ENCODE results near the gene C5orf22. TPM values are rescaled to one million over a fixed set of nuclear protein-coding genes. Genes with fewer than 3 reads are reported as not detected.

Gene C5orf22
- total and polyA plus RNA-seq, 3 donors from 2014 or later = 11.0 to 15.0 (median 14.4) TPM

- Histone ChIP-seq H3K4me3 (peak overlapping the region in 1 of 2 donors; percentile 77), H3K9me3 (no peaks in the 10 kb centered on the region), H3K27ac (no peak overlapping the region), H3K4me1 (peaks cover 15% of the 10 kb centered on the region), H3K27me3 (no peaks in the 10 kb centered on the region), H3K36me3 (ENCODE audit: low read depth, missing control alignments) (no peaks in the 10 kb centered on the region)
- intact Hi-C loops (cut with DNase I; ENCODE audit: low total_unique reads) = no loop called here
- 65 to 73% methylated on average over 9 of the region's 9 CpGs for WGBS, 2 donors
- no peak for TF ChIP-seq POLR2A (IDR thresholded peaks at IDR 0.05)
- TF ChIP-seq, protein P1, sequence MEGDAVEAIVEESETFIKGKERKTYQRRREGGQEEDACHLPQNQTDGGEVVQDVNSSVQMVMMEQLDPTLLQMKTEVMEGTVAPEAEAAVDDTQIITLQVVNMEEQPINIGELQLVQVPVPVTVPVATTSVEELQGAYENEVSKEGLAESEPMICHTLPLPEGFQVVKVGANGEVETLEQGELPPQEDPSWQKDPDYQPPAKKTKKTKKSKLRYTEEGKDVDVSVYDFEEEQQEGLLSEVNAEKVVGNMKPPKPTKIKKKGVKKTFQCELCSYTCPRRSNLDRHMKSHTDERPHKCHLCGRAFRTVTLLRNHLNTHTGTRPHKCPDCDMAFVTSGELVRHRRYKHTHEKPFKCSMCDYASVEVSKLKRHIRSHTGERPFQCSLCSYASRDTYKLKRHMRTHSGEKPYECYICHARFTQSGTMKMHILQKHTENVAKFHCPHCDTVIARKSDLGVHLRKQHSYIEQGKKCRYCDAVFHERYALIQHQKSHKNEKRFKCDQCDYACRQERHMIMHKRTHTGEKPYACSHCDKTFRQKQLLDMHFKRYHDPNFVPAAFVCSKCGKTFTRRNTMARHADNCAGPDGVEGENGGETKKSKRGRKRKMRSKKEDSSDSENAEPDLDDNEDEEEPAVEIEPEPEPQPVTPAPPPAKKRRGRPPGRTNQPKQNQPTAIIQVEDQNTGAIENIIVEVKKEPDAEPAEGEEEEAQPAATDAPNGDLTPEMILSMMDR (IDR thresholded peaks at IDR 0.05) = no peak
- DNase-seq = no peak
These were observed 1.4 kb upstream of the C5orf22 start for GRCh38 chr5:31530541-31531265.

GRCh38 chr5:31531543-31531887 is 586 bp upstream of the C5orf22 start:
- Histone ChIP-seq H3K27ac (peak overlapping the region; percentile 28 to 40), H3K4me1 (peaks cover 15% of the 10 kb centered on the region), H3K27me3 (no peaks in the 10 kb centered on the region), H3K4me3 (peak overlapping the region; percentile 77 to 86), H3K36me3 (ENCODE audit: low read depth, missing control alignments) (no peaks in the 10 kb centered on the region), H3K9me3 (no peaks in the 10 kb centered on the region)
- DNase-seq = peak; percentile 37
- intact Hi-C loops (cut with DNase I; ENCODE audit: low total_unique reads) = no loop called here
- WGBS, 2 donors = 0 to 1% methylated on average over 13 of the region's 13 CpGs
- TF ChIP-seq, protein P1 (IDR thresholded peaks at IDR 0.05) = no peak
- TF ChIP-seq POLR2A (IDR thresholded peaks at IDR 0.05) = no peak

- Histone ChIP-seq H3K27ac (no peak overlapping the region), H3K36me3 (ENCODE audit: low read depth, missing control alignments) (no peaks in the 10 kb centered on the region), H3K9me3 (no peaks in the 10 kb centered on the region), H3K27me3 (no peaks in the 10 kb centered on the region), H3K4me3 (no peak overlapping the region), H3K4me1 (peaks cover 15% of the 10 kb centered on the region)
- no peak for TF ChIP-seq POLR2A (IDR thresholded peaks at IDR 0.05)
- TF ChIP-seq, protein P1 (IDR thresholded peaks at IDR 0.05) = no peak
- DNase-seq = no peak
- 80 to 86% methylated on average over 1 of the region's 1 CpG for WGBS, 2 donors
- intact Hi-C loops (cut with DNase I; ENCODE audit: low total_unique reads) = no loop called here
These were observed 2.5 kb downstream of the C5orf22 start for GRCh38 chr5:31534527-31535046.

DNA sequence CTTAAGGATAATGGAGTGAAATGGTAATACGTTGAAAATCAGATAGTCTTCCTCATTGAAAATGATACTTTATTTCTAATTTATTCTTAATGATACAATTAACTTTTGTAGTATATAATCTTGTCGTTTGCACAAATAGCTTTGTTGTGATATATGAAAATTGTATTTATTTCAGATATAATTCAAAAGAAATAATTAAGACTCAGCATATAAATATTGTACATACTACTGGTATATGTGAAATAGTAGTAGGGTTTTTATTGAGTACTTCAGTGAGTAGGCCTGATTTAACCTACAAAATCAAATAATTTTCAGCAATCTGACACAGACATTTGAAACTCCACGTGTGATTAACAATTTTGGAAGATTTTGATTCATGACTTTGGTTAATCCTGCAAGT is 4.8 kb downstream of the C5orf22 start:
- no peak for DNase-seq
- no peaks in the 10 kb centered on the region for H3K9me3 ChIP-seq
- TF ChIP-seq POLR2A (IDR thresholded peaks at IDR 0.05) = no peak
- TF ChIP-seq, protein P1 (IDR thresholded peaks at IDR 0.05) = no peak
- H3K4me1 ChIP-seq = peaks cover 9% of the 10 kb centered on the region
- intact Hi-C loops (cut with DNase I; ENCODE audit: low total_unique reads) = no loop called here
- no peaks in the 10 kb centered on the region for H3K27me3 ChIP-seq
- H3K36me3 ChIP-seq (ENCODE audit: low read depth, missing control alignments) = no peaks in the 10 kb centered on the region
- no peak overlapping the region for H3K4me3 ChIP-seq
- no peak overlapping the region for H3K27ac ChIP-seq
- WGBS, 2 donors = 70 to 78% methylated on average over 3 of the region's 3 CpGs

GRCh38 chr5:31537349-31537748 is 5.2 kb downstream of the C5orf22 start:
- TF ChIP-seq POLR2A (IDR thresholded peaks at IDR 0.05) = no peak
- TF ChIP-seq, protein P1 (IDR thresholded peaks at IDR 0.05) = no peak
- no peak for DNase-seq
- peaks cover 9% of the 10 kb centered on the region for H3K4me1 ChIP-seq
- intact Hi-C loops (cut with DNase I; ENCODE audit: low total_unique reads) = no loop called here
- no peak overlapping the region for H3K27ac ChIP-seq
- no peak overlapping the region for H3K4me3 ChIP-seq
- no peaks in the 10 kb centered on the region for H3K9me3 ChIP-seq
- no peaks in the 10 kb centered on the region for H3K27me3 ChIP-seq
- H3K36me3 ChIP-seq (ENCODE audit: low read depth, missing control alignments) = no peaks in the 10 kb centered on the region

Measured in testis (tissue), 3 donors.